H1 (cell line): Measurements from ENCODE around the gene TBC1D13.

Experiments
- EGR1 ChIP-seq: IDR thresholded peaks from 2 replicates; pipeline ENCODE4 v1.6.1; 2011; ENCODE audit warnings: low read depth, low read length, borderline replicate concordance
- EP300 ChIP-seq, 2 experiments: IDR thresholded peaks; 1 replicate in 1 of 2; 2 replicates in 1 of 2; pipeline ENCODE4 v1.6.1; 2011 to 2012; ENCODE audit warnings: low read depth in 2 of 2, low read length in 2 of 2, mild to moderate bottlenecking in 2 of 2, borderline replicate concordance in 1 of 2, inconsistent platforms in 1 of 2, moderate library complexity in 1 of 2
- KDM5A ChIP-seq: fragments of 200-600 bp; IDR thresholded peaks from 2 replicates; pipeline ENCODE4 v1.7.1; 2012; ENCODE audit warnings: mild to moderate bottlenecking, low read length, inconsistent platforms, mixed read lengths
- POLR2A ChIP-seq, 2 experiments: IDR thresholded peaks; 1 replicate in 1 of 2; 2 replicates in 1 of 2; pipeline ENCODE4 v1.6.1; 2011; ENCODE audit warnings: low read depth in 2 of 2, low read length in 2 of 2, mild to moderate bottlenecking in 2 of 2; ENCODE audit errors: control extremely low read depth in 1 of 2
- RFX5 ChIP-seq: IDR thresholded peaks from 2 replicates; pipeline ENCODE4 v1.6.1; 2011; ENCODE audit warnings: low read depth, low read length, improper control_type of control experiment, borderline replicate concordance
- SIN3A ChIP-seq, 2 experiments: IDR thresholded peaks in 1 of 2; conservative IDR thresholded peaks in 1 of 2; 2 replicates each; pipeline ENCODE4 v1.6.1; 2011 to 2012; ENCODE audit warnings: low read length in 2 of 2, improper control_type of control experiment in 1 of 2, low read depth in 1 of 2, mild to moderate bottlenecking in 1 of 2
- TF ChIP-seq, protein P1 (sequence below), 3 experiments: IDR thresholded peaks; 1 replicate in 2 of 3; 2 replicates in 1 of 3; pipeline versions ENCODE4 v1.5.1 to v1.6.1; 2011; ENCODE audit warnings: low read length in 3 of 3, mild to moderate bottlenecking in 3 of 3, inconsistent platforms in 2 of 3, low read depth in 1 of 3, moderate library complexity in 1 of 3; ENCODE audit not compliant: insufficient read depth in 1 of 3; ENCODE audit errors: control extremely low read depth in 1 of 3
- TF ChIP-seq, protein P2 (sequence below): IDR thresholded peaks from 2 replicates; pipeline ENCODE4 v1.6.1; 2012; ENCODE audit warnings: inconsistent platforms

DNA sequence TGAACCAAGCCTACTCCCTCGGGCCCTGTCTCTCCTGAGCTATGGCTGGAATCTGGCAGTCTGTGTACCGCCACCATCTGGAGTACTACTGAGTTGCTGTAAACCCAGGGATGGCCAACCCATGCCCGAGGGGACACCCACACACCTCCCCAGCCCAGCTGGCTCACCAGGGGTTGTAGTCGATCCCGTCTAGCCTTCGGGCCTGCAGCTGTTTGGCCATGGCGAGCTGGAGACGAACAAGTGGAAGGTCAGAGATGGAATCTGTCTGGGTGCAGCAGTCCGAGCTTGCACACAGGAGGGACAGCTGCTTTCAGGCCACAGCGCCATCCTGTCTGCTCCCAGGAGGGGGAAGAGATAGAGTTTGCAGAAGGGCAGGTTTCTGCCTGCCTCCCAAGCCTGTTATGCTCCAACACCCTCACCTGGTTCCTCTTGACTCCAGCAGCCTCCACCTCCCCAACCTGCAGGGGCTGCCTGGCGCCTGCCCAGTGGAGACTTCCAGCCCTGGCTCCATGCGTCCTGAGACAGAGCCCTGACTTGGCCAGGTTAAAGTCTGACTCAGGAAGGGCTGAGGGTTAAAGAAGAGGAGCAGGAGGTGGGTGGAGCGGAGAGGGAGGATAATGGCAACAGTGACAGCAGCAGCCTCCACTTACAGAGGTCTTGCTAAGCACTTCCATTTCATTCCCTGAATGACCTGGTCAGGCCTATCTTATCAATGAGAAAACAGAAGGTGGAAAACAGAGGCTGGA lies 58.3 kb downstream of the TBC1D13 start:
- TF ChIP-seq, protein P1, sequence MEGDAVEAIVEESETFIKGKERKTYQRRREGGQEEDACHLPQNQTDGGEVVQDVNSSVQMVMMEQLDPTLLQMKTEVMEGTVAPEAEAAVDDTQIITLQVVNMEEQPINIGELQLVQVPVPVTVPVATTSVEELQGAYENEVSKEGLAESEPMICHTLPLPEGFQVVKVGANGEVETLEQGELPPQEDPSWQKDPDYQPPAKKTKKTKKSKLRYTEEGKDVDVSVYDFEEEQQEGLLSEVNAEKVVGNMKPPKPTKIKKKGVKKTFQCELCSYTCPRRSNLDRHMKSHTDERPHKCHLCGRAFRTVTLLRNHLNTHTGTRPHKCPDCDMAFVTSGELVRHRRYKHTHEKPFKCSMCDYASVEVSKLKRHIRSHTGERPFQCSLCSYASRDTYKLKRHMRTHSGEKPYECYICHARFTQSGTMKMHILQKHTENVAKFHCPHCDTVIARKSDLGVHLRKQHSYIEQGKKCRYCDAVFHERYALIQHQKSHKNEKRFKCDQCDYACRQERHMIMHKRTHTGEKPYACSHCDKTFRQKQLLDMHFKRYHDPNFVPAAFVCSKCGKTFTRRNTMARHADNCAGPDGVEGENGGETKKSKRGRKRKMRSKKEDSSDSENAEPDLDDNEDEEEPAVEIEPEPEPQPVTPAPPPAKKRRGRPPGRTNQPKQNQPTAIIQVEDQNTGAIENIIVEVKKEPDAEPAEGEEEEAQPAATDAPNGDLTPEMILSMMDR (IDR thresholded peaks at IDR 0.05; ENCODE audit: control extremely low read depth in 1 of 3, insufficient read depth in 1 of 3, low read depth in 1 of 3, low read length in 3 of 3) = peak; percentile 32 to 44 (median 42); a peak in 3 of 4 replicates
- TF ChIP-seq, protein P2, sequence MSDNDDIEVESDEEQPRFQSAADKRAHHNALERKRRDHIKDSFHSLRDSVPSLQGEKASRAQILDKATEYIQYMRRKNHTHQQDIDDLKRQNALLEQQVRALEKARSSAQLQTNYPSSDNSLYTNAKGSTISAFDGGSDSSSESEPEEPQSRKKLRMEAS = no peak
- TF ChIP-seq EGR1 (no peak), EP300 (IDR thresholded peaks at IDR 0.05; ENCODE audit: borderline replicate concordance in 1 of 2, low read depth in 2 of 2, low read length in 2 of 2) (no peak), POLR2A (IDR thresholded peaks at IDR 0.05; ENCODE audit: control extremely low read depth in 1 of 2, low read depth in 2 of 2, low read length in 2 of 2) (no peak), KDM5A (no peak), SIN3A (conservative IDR thresholded peaks at IDR 0.05 in 1 of 2, IDR thresholded peaks at IDR 0.05 in 1 of 2; ENCODE audit: low read depth in 1 of 2, low read length in 2 of 2) (no peak), RFX5 (no peak)
